DMS153 treated with DMSO at 0.1 percent for 48 hours (cell line): ENCODE measurements around the gene SLC16A1.
"Not testable (repeated sequence)": the region's sequence is repeated elsewhere in the genome, so short reads cannot be mapped to it uniquely, and the experiment has no call there.

Experiments used
- DNase-seq: peaks from one replicate; lab custom pipeline; 2025; ENCODE audit not compliant: unreplicated experiment; lab: John Stamatoyannopoulos, UW

Gene SLC16A1

DNA sequence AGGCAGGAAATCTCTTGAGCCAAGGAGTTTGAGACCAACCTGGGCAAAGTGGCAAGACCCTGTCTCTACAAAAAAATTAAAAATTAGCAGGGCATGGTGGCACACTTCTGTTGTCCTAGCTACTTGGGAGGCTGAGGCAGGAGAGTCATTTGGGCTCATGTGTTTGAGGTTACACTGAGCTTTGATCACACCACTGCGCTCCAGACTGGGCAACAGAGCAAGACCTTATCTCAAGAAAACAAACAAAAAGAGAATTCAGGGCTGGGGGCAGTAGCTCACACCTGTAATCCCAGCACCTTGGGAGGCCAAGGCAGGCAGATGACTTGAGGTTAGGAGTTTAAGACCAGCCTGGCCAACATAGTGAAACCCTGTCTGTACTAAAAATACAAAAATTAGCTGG lies 17.8 kb upstream of the SLC16A1 start:
- DNase-seq, result no peak

DNA sequence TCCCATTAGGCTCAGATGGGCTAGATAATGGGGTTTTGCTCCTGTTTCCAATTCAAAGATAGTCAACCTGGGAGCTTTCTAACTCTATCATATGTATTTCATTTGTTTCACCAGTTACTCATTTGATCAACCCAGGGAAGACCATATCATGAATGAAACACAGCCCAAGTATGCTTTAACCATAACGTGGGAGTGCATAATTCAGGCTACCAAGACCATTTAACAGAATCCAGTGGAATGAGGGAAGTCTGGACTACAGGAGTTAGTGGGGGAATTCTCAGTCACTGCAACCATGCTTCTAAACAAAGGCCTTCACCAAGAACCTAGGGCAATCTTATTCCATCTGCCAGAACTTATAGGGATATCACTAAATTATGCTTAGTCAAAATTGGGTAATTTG lies 15.0 kb upstream of the SLC16A1 start:
- no peak for DNase-seq

- no peak for DNase-seq
Measured at GRCh38 chr1:112964347-112964746, 8.4 kb upstream of the SLC16A1 start.

- no peak for DNase-seq
Measured at GRCh38 chr1:112961072-112961471, 5.1 kb upstream of the SLC16A1 start.

DNA sequence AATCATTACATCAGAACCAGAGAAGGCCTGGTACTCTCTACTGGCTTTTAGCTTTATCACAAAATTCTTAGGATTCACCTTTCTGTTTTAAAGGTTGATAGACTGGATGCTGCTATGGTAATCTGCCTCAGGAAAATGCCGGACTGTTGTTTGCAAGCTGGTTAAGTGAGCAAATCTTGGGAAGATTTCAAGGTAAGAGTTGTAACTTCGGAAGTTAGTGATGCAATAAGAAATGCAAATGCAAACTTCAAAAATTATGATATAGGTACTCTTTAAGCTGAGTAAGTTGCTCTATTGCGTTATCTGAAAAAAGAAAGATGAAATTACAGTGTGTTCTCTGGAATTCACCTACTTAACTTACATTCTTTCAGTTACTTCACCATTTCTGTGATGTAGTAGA lies 4.4 kb upstream of the SLC16A1 start:
- no peak for DNase-seq

DNA sequence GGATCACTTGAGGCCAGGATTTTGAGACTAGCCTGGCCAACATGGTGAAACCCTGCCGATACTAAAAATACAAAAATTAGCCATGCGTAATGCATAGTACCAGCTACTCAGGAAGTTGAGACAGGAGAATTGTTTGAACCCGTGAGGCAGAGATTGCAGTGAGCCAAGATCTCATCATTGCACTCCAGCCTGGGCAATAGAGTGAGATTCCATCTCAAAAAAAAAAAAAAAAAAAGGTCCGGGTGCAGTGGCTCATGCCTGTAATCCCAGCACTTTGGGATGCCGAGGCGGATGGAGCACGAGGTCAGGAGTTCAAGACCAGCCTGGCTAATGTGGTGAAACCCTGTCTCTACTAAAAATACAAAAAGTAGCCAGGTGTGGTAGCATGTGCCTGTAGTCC lies 2.2 kb upstream of the SLC16A1 start:
- DNase-seq, result not testable (repeated sequence)

- peak; percentile 3 for DNase-seq
Measured at GRCh38 chr1:112957133-112957812, 1.3 kb upstream of the SLC16A1 start.

DNA sequence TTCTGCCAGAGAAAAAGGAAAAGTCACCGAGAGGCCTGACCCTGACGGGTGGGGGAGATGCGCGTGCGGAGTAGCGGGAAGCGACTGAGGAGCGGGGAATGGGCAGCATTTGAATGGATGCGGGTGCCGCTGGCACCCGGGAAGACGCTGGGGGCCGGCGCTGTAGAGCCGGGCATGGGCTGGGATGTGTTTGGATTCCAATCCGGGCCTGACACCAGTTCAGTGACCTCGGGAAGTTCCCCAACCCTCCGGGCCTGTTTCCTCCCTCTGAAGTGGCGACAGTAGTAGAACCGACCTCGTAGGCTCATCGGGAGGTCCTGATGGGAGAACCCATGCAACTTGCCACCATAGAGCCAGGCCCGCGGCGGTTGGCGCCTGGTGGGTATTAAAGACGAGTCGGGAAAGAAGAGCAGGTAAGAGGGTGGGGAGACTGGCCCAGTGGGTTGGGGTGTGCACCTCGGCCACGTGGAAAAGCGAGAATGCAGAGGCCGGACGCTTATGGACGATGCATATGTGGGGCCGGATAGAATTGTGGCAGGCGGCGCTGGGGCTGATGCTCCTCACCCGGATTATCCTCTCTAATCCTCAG lies 642 bp upstream of the SLC16A1 start:
- no peak for DNase-seq

- DNase-seq, result peak; percentile 23
Measured at GRCh38 chr1:112954945-112955772, 837 bp downstream of the SLC16A1 start.

DNA sequence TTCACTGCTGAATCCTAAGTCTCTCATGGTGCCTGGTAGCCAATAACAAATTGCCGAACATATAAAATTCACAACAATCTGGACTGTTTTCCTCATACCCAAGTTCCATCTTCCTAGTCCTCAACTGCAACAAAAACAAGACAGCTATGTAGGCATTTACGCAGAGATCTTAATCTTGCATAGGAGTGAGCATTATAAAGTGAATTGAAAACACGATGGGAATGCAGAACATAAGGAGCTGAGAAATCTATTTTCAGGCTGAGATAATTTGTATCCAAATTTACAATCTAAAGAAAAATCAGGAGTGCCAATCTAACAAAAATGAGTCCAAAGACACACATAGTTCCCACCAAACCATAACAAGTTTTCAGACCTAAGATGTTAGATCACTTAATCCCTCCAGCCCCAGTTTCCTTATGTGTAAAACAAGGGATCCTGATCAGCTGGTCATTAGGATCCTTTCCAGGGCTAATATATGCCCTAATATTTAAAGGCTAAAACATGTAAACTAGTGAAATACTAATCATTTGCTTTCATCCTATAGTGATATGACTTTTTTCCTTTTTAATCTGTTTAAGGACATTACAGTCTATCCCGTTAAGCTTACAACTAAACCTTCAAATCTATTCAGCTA lies 1.9 kb downstream of the SLC16A1 start:
- no peak for DNase-seq

DNA sequence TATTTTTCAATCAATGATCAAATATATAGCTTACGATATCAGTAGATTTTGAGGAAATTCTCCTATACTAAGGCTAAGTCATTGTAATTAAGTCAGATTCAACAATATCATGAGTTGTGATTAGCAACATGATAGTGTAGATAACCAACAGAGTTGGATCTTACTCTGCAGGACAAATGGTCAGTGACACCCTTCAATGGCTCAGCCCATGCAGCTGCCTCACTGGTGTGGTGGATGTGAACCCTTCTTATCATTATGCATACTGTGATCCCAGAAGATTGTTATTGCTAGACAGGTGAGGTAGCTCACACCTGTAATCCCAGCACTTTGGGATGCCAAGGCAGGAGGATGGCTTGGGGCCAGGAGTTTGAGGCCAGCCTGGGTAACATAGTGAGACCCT lies 5.6 kb downstream of the SLC16A1 start:
- no peak for DNase-seq

GRCh38 chr1:112946683-112947082 lies 9.3 kb downstream of the SLC16A1 start:
- no peak for DNase-seq

- DNase-seq, result no peak
Measured at GRCh38 chr1:112939810-112940209, 16.2 kb downstream of the SLC16A1 start.

DNA sequence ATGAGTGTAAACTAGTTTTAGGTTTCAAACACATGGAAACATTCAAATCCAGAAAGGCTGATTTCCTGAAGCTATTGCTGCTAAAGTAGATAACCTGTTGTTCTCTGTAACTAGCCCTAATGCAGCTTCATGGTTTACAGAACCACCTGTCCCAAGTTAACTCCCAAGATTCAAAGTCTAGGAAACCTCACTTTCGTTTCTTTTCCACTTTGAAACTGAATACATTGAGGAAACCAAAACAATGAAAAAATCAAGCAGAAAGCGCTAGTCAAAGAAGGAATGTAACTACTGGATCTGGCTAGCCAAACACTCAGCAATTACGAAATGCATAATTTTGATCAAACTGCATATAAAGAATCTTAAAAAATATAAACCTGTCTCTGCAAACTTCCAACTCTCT lies 17.8 kb downstream of the SLC16A1 start:
- no peak for DNase-seq

DNA sequence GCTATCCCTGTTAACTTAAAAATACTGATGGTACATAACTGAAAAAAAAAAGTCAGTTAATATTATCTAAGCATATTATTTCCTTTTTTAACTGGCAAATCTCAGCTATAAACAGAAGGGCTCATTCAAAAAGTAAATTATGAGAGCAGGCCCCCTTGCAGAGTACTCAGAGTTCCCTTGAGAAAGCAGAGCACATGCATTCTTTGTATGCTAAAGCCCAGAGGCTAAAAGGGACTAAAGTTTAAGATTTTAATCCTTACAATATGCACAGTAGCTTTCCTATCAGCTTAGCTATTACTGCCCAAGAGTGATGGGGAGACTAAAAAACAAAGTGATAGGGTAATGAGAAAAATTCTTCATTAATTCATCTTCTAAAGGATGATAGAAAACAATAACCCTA lies 18.5 kb downstream of the SLC16A1 start:
- no peak for DNase-seq

DNA sequence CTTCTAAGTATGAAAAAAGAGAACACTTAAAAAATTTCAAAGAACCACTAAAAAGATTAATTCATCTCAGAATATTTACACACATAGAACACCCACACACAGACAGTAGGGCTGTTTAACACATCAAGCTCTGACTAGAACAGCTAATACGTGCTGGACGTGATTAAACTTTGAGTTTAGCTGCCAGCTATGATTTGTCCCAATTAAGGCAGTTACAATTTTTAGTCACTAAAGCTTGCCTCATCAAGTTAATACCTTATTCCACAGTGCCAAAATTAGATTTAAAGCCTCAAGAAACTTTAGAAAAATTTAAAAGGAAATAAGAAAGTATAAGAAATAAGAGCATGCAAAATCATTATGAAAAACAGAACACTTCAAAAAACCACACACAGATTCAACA lies 18.9 kb downstream of the SLC16A1 start:
- DNase-seq, result no peak

DNA sequence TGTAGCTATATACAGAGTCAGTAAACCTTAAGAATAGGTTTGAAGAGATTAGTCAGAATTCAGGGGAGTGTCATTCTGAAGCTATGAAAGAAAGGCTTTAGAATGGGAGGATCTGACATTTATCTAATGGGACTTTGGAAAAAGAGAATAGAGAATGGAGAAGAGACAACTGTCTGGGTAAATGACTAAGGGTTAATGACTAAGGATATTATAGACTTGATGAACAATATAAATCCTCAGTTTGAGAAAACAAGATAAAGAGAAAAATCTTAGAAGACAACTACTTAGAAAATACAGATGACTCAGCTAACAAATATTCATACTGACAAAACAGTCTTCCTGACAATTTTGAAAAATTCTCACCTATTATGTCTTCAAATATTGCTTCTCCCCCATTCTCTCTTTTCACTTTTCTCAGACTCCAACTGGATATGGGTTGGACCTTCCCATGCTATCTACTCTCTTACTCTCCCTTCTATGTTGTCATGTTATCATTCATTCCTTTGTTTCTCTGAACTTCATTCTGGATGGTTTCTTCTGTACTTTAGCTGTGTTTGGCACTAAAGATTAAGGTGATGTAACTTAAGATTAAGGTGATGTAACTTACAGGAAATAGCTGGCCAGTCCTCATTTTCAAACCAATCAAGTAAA lies 20.4 kb downstream of the SLC16A1 start:
- DNase-seq, result no peak

- DNase-seq, result no peak
Measured at GRCh38 chr1:112934577-112934976, 21.4 kb downstream of the SLC16A1 start.

GRCh38 chr1:112933820-112934571 lies 22.0 kb downstream of the SLC16A1 start:
- no peak for DNase-seq

GRCh38 chr1:112929979-112930378 lies 26.0 kb downstream of the SLC16A1 start:
- no peak for DNase-seq
